Naive thymus-derived CD4-positive, alpha-beta T cell (primary cell): ENCODE results near the gene PAM16. TPM values are rescaled to one million over a fixed set of nuclear protein-coding genes. Genes with fewer than 3 reads are reported as not detected.
"Not testable (repeated sequence)": the region's sequence is repeated elsewhere in the genome, so short reads cannot be mapped to it uniquely, and the experiment has no call there.

Source experiments
- ATAC-seq: fragments of 150-1000 bp; cut with Tn5 transposase; 2 replicates; pipeline ENCODE4 v1.10.0; 2021; ENCODE audit warnings: mild to moderate bottlenecking, moderate library complexity
- CTCF ChIA-PET: fragments of 350-600 bp; sonication (Branson Sonifier 250); formaldehyde crosslinking; loops from one replicate; lab custom pipeline; 2021; ENCODE audit warnings: antibody characterized with exemption; lab: Charles Lee
- POLR2A ChIA-PET: fragments of 350-600 bp; sonication (Branson Sonifier 250); formaldehyde crosslinking; loops from one replicate; lab custom pipeline; 2021; ENCODE audit warnings: antibody characterized with exemption, inconsistent platforms; lab: Charles Lee
- DNase-seq, 9 donors: peaks; one replicate each; pipeline versions ENCODE4 v3.0.0 to v3.0.0-alpha.2; 2020 to 2022; ENCODE audit warnings: mixed read lengths in 1 of 9
- H3K27ac ChIP-seq: one replicate; pipeline ENCODE4 v1.7.0; 2013; ENCODE audit warnings: mild to moderate bottlenecking, low read depth, low read length, moderate library complexity
- H3K27me3 ChIP-seq, 2 donors: one replicate each; pipeline ENCODE4 v1.7.0; 2013; ENCODE audit warnings: low read length in 2 of 2, mild to moderate bottlenecking in 2 of 2, moderate library complexity in 2 of 2; ENCODE audit not compliant: control insufficient read depth in 2 of 2, insufficient read depth in 2 of 2
- H3K36me3 ChIP-seq, 3 experiments: 1 replicate in 2 of 3; 2 replicates in 1 of 3; pipeline ENCODE4 v1.7.0; 2013; ENCODE audit warnings: low read length in 3 of 3, mild to moderate bottlenecking in 3 of 3, moderate library complexity in 1 of 3; ENCODE audit not compliant: insufficient read depth in 3 of 3, control insufficient read depth in 2 of 3
- H3K4me1 ChIP-seq, 2 donors: one replicate each; pipeline ENCODE4 v1.7.0; 2013; ENCODE audit warnings: low read length in 2 of 2, mild to moderate bottlenecking in 2 of 2, moderate library complexity in 1 of 2; ENCODE audit not compliant: control insufficient read depth in 2 of 2, insufficient read depth in 2 of 2
- H3K4me3 ChIP-seq: 2 replicates; pipeline ENCODE4 v1.7.0; 2013; ENCODE audit warnings: mild to moderate bottlenecking, low read length
- H3K9me3 ChIP-seq, 3 experiments: 1 replicate in 2 of 3; 2 replicates in 1 of 3; pipeline ENCODE4 v1.7.0; 2013; ENCODE audit warnings: low read length in 3 of 3; ENCODE audit not compliant: control insufficient read depth in 2 of 3
- H3K27ac Mint-ChIP-seq, 9 donors: one replicate each; pipeline ENCODE4 v1.8.0; 2020 to 2022; ENCODE audit warnings: mixed read lengths in 9 of 9, mild to moderate bottlenecking in 8 of 9, moderate library complexity in 5 of 9, inconsistent platforms in 2 of 9
- H3K27me3 Mint-ChIP-seq, 5 donors: one replicate each; pipeline ENCODE4 v1.8.0; 2021 to 2022; ENCODE audit warnings: mixed read lengths in 5 of 5, mild to moderate bottlenecking in 1 of 5
- H3K36me3 Mint-ChIP-seq, 5 donors: one replicate each; pipeline ENCODE4 v1.8.0; 2020 to 2022; ENCODE audit warnings: mixed read lengths in 5 of 5, mild to moderate bottlenecking in 3 of 5, inconsistent platforms in 1 of 5
- H3K4me1 Mint-ChIP-seq, 7 donors: one replicate each; pipeline ENCODE4 v1.8.0; 2020 to 2022; ENCODE audit warnings: mixed read lengths in 7 of 7, mild to moderate bottlenecking in 3 of 7, inconsistent platforms in 1 of 7
- H3K4me3 Mint-ChIP-seq, 10 donors: one replicate each; pipeline ENCODE4 v1.8.0; 2020 to 2022; ENCODE audit warnings: mild to moderate bottlenecking in 10 of 10, mixed read lengths in 10 of 10, moderate library complexity in 6 of 10, inconsistent platforms in 2 of 10
- H3K9me3 Mint-ChIP-seq, 11 donors: one replicate each; pipeline ENCODE4 v1.8.0; 2020 to 2022; ENCODE audit warnings: mixed read lengths in 11 of 11, mild to moderate bottlenecking in 4 of 11, inconsistent platforms in 1 of 11, moderate library complexity in 1 of 11
- intact Hi-C, 2 donors: fragments of 100-400 bp; cut with micrococcal nuclease; formaldehyde crosslinking; loops; one replicate each; pipeline ENCODE4 v1.15.1; 2023
- polyA plus RNA-seq, 2 donors: library from polyadenylated mRNA; unstranded; fragments of 300-500 nt; fragmentation: Illumina TruSeq; gene quantifications; one replicate each; pipeline ENCODE4 v1.2.3, GENCODE V29; 2021
- total RNA-seq, 6 experiments: library from RNA in 5 of 6; stranded (reverse) in 5 of 6; gene quantifications; 1 replicate in 5 of 6; 2 replicates in 1 of 6; pipeline ENCODE4 v1.2.3 and lab custom pipeline; 2021 to 2026

The PAM16 gene
- 10 to 100 TPM; 34.1 to 46.2 (median 45.0) TPM for total RNA-seq
- polyA plus RNA-seq, result 10 to 100 TPM; 34.6 to 45.8 TPM
- 1.7 reads per million, percentile 7 among the genes with 10 or more reads in this experiment for total RNA-seq (lab: John Stamatoyannopoulos, UW)

DNA sequence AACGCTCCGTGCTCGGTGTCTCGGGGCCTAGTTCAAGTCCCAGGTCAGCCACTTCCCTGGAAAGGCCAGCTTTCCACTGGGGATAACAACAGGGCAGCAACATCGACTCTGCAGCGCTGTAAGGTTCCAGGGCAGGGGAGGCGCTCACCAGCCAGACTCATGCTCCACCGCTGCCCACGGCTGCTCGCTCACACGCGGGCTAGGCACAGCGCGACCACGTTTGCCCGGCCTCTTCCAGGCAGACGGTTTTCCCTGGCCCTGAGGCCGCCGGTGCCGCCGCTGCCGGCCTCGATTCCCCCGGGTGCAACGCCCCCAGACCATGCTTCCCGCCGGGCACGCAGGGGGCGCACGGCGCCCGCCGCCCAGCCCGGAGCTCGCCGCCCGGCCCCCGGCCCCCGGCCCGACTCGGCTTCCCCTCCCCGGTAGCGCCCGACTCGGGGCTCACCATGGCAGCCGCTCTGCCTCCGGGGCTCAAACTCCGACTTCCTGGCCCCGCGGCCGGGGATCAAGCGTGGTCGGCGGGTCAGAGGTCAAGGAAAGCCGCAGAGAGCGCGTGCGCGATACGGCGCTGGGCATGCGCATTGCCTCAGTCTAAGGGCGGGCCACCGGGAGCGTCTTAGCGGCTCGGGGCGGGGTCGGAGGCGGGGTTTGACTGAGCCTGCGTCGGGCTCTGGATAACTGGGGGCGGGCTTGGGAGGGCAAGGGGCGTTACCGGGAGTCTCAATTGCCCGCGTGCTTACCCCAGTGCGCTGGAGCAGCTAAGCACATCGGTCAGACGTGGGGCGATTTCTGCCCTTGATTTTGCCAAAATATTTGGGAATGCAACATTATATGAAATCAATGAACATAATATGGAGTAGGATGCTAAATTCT is at the start of gene PAM16:
Gene PAM16 (minus strand): TSS at position 535 of the 873 bp plus-strand sequence. CDS start 87 bp downstream, at position 448.
- peaks cover 0 to 2% (median 0%) of the 10 kb centered on the region in 11 donors for H3K9me3 Mint-ChIP-seq
- ChIA-PET CTCF (no interaction called here), POLR2A (interaction anchor here (0.7 to 1.9 kb wide), 8 partner anchors 13 to 98 kb away, joined by 3 to 12 read pairs (median 5); partner anchors contain the start of gene TFAP4)
- ATAC-seq (peak; percentile 93), DNase-seq (peak; percentile 95 to 99 (median 98))
- peak within 1 kb of the TSS; percentile 76 to 95 (median 92) for H3K27ac Mint-ChIP-seq
- H3K4me1 Mint-ChIP-seq, result peaks cover 11 to 38% (median 32%) of the 10 kb centered on the region in 7 donors
- no peaks in the 10 kb centered on the region for H3K27me3 Mint-ChIP-seq
- peaks cover 0 to 6% (median 0%) of the 10 kb centered on the region in 5 donors for H3K36me3 Mint-ChIP-seq
- Histone ChIP-seq H3K36me3 (peaks cover 0 to 23% (median 0%) of the 10 kb centered on the region in 3 experiments), H3K27me3 (no peaks in the 10 kb centered on the region), H3K4me3 (peak within 1 kb of the TSS; percentile 91), H3K9me3 (no peaks in the 10 kb centered on the region), H3K27ac (peak within 1 kb of the TSS; percentile 87), H3K4me1 (peaks cover 5 to 7% of the 10 kb centered on the region in 2 donors)
- peak within 1 kb of the TSS; percentile 90 to 98 (median 94) for H3K4me3 Mint-ChIP-seq
- intact Hi-C loops, result loop anchor here (1.0 to 10.0 kb wide), 18 partner anchors 20 to 746 kb away; partner anchors contain the start of genes VASN (in 2 of the 2), ALG1 (in 1 of the 2), ANKS3 (in 1 of the 2) and CDIP1 (in 1 of the 2)

DNA sequence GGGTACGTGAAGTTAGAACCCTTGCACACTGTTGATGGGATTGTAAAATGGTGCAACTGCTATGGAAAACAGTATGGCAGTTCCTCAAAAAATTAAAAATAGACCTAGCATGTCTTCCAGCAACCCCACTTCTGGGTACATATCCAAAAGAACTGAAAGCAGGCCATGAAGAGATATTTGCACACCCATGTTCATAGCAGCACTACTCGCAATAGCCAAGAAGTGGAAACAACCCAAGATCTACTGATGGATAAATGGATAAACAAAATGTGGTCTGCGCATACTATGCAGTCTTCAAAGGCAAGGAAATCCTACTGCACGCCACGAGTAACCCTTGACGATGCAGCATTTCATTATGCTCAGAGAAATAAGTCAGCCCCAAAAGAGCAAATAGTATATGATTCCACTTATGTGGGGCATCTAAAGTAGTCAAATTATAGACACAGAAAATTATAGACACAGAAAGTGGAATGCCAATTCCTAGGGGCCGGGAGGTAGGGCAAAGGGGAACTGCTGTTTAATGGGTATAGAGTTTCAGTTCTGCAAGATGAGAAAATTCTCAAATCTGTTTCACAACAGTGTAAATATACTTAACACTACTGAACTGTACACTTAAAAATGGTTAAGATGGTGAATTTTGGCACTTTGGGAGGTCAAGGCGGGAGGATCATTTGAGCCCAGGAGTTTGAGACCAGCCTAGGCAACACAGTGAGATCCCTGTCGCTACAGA is 48.0 kb upstream of the PAM16 start:
- H3K36me3 Mint-ChIP-seq, result peaks cover 10 to 21% (median 19%) of the 10 kb centered on the region in 5 donors
- ChIA-PET POLR2A (interaction anchor here (0.6 kb wide), 1 partner anchor 481 kb away, joined by 3 read pairs; no protein-coding TSS in a partner anchor), CTCF (no interaction called here)

DNA sequence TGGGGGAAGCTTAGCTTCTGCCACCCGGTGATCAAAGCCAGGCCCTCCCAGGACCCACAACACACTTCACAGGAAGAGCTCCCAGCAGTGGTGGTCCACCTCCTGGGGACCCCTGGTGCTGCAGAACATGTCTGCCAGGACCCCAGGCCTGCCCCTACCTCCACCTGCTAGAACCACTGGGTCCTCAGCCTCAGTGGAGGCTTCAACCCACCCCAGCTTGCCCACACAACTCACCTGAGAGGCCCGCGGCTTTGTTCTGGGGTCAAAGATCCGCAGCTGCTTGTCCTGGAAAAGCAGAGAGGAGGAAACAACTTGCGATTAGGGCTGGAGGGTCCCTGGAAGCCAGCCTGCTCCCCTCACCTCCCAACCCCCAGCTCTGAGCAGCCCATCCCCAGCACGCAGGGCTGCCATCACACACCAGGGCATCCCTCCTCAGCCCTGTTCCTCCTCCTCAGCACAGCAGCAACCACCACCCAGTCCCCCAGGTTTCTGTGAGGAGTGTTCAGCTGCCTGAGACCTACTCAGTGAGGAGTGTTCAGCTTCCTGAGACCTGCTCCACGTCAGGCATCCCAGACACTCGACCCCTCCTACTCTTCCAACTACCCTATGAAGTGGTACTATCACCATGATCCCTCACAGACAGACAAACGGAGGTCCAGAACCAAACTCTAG is 44.1 kb upstream of the PAM16 start:
- Histone ChIP-seq H3K9me3 (no peaks in the 10 kb centered on the region), H3K27ac (no peak overlapping the region), H3K4me3 (no peak overlapping the region), H3K36me3 (peaks cover 10 to 85% (median 15%) of the 10 kb centered on the region in 3 experiments), H3K4me1 (no peaks in the 10 kb centered on the region), H3K27me3 (no peaks in the 10 kb centered on the region)
- Mint-ChIP-seq H3K4me3 (no peak overlapping the region), H3K36me3 (peaks cover 5 to 17% (median 14%) of the 10 kb centered on the region in 5 donors), H3K27ac (peak overlapping the region in 5 of 9 donors; percentile 5 to 79 (median 41)), H3K27me3 (no peaks in the 10 kb centered on the region), H3K9me3 (no peaks in the 10 kb centered on the region), H3K4me1 (peaks cover 0 to 21% (median 4%) of the 10 kb centered on the region in 7 donors)
- ChIA-PET CTCF (no interaction called here), POLR2A (interaction anchor here (0.6 kb wide), 1 partner anchor 84 kb away, joined by 4 read pairs; no protein-coding TSS in a partner anchor)
- ATAC-seq (no peak), DNase-seq (peak in 1 of 9 donors; percentile 8)
- intact Hi-C loops, result no loop called here

More for the DNA sequence above, 48.0 kb upstream of the PAM16 start:
- no peak overlapping the region for H3K4me3 Mint-ChIP-seq
- H3K27ac Mint-ChIP-seq, result peak overlapping the region in 4 of 9 donors; percentile 3 to 79 (median 26)
- Histone ChIP-seq H3K4me1 (no peaks in the 10 kb centered on the region), H3K9me3 (no peaks in the 10 kb centered on the region), H3K27ac (no peak overlapping the region), H3K27me3 (no peaks in the 10 kb centered on the region), H3K4me3 (no peak overlapping the region), H3K36me3 (peaks cover 15 to 74% (median 27%) of the 10 kb centered on the region in 3 experiments)
- ATAC-seq (no peak), DNase-seq (no peak)
- H3K27me3 Mint-ChIP-seq, result no peaks in the 10 kb centered on the region
- H3K4me1 Mint-ChIP-seq, result peaks cover 12 to 25% (median 14%) of the 10 kb centered on the region in 7 donors
- intact Hi-C loops, result no loop called here
- H3K9me3 Mint-ChIP-seq, result peaks cover 0 to 6% (median 0%) of the 10 kb centered on the region in 11 donors

- intact Hi-C loops, H3K27ac ChIP-seq, CTCF ChIA-PET, POLR2A ChIA-PET, H3K4me3 ChIP-seq, ATAC-seq, H3K9me3 ChIP-seq, H3K9me3 Mint-ChIP-seq, DNase-seq, H3K27me3 ChIP-seq, H3K27me3 Mint-ChIP-seq, H3K4me1 ChIP-seq, H3K4me3 Mint-ChIP-seq: not testable (repeated sequence)
- H3K36me3 ChIP-seq, result peaks cover 10 to 87% (median 15%) of the 10 kb centered on the region in 3 experiments
- Mint-ChIP-seq H3K4me1 (peaks cover 0 to 15% (median 4%) of the 10 kb centered on the region in 7 donors), H3K36me3 (peaks cover 4 to 15% (median 5%) of the 10 kb centered on the region in 5 donors), H3K27ac (peak overlapping the region in 1 of 9 donors; percentile 25)
These were observed 42.7 kb upstream of the PAM16 start for GRCh38 chr16:4393850-4394249.

DNA sequence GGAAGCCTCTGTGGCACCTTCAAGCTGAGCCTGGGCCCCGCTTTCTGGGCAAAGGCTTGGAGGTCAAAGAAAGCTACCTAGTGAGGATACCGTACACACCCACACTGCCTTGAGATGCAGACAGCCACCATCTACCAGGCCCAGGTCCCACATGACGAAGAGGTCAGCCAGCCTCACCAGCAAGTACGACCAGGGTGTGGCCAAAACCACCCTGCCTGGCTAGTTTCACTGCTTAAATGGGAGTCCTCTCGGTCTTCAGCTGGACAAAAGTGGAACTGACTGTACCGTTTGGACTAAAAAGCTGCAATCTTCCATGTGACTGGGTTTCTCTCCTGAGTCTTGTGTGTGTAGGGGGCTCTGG is 42.1 kb upstream of the PAM16 start:
- Histone ChIP-seq H3K4me1 (no peaks in the 10 kb centered on the region), H3K36me3 (peaks cover 10 to 91% (median 17%) of the 10 kb centered on the region in 3 experiments), H3K9me3 (no peaks in the 10 kb centered on the region), H3K27me3 (no peaks in the 10 kb centered on the region), H3K4me3 (no peak overlapping the region), H3K27ac (no peak overlapping the region)
- H3K36me3 Mint-ChIP-seq, result peaks cover 4 to 15% (median 5%) of the 10 kb centered on the region in 5 donors
- peaks cover 0 to 15% (median 4%) of the 10 kb centered on the region in 7 donors for H3K4me1 Mint-ChIP-seq
- peak overlapping the region in 1 of 9 donors; percentile 14 for H3K27ac Mint-ChIP-seq
- no peaks in the 10 kb centered on the region for H3K27me3 Mint-ChIP-seq
- ATAC-seq, result no peak
- intact Hi-C loops, result no loop called here
- CTCF ChIA-PET, result no interaction called here
- DNase-seq, result no peak
- H3K9me3 Mint-ChIP-seq, result no peaks in the 10 kb centered on the region
- POLR2A ChIA-PET, result no interaction called here
- H3K4me3 Mint-ChIP-seq, result no peak overlapping the region
